HL-60 (cell line): ENCODE measurements around the gene TTC33.

ENCODE experiments used
- DNase-seq, 2 experiments: peaks; one replicate each; pipeline ENCODE4 v3.0.0-alpha.2; 2010 to 2020; ENCODE audit warnings: low read depth in 1 of 2, low spot score in 1 of 2
- H3K27ac ChIP-seq: fragments of 250-450 bp; sonication (Bioruptor Pico); replicated peaks from 2 replicates; pipeline ENCODE4 v1.5.1; 2020; ENCODE audit warnings: mild to moderate bottlenecking, moderate library complexity
- H3K27me3 ChIP-seq: fragments of 250-450 bp; sonication (Bioruptor Pico); 2 replicates; pipeline ENCODE4 v1.5.1; 2021; ENCODE audit warnings: mild to moderate bottlenecking, moderate library complexity; ENCODE audit not compliant: insufficient read depth, poor library complexity, severe bottlenecking
- H3K4me3 ChIP-seq: replicated peaks from 2 replicates; pipeline ENCODE4 v1.5.1; 2011; ENCODE audit warnings: mild to moderate bottlenecking, control low read depth, low read length; ENCODE audit not compliant: insufficient read depth
- CTCF ChIP-seq: IDR thresholded peaks from one replicate; pipeline ENCODE4 v1.5.1; 2011; ENCODE audit warnings: low read length, control low read depth, inconsistent platforms; ENCODE audit not compliant: insufficient read depth
- GABPA ChIP-seq: IDR thresholded peaks from 2 replicates; pipeline ENCODE4 v1.6.1; 2012; ENCODE audit warnings: low read depth
- POLR2AphosphoS5 ChIP-seq: IDR thresholded peaks from 2 replicates; pipeline ENCODE4 v1.6.1; 2012; ENCODE audit warnings: low read depth
- REST ChIP-seq: IDR thresholded peaks from 2 replicates; pipeline ENCODE4 v1.6.1; 2012; ENCODE audit warnings: low read depth; ENCODE audit not compliant: insufficient replicate concordance
- SPI1 ChIP-seq: IDR thresholded peaks from 2 replicates; pipeline ENCODE4 v1.6.1; 2012; ENCODE audit warnings: low read depth, mild to moderate bottlenecking, borderline replicate concordance

Gene TTC33

GRCh38 chr5:40559306-40559705 lies 196.5 kb downstream of the TTC33 start:
- Histone ChIP-seq H3K4me3 (no peak overlapping the region), H3K27ac (no peak overlapping the region), H3K27me3 (no peaks in the 10 kb centered on the region)
- DNase-seq: no peak
- no peak for TF ChIP-seq POLR2AphosphoS5
- no peak for TF ChIP-seq SPI1
- no peak for TF ChIP-seq GABPA
- no peak for TF ChIP-seq CTCF
- TF ChIP-seq REST: no peak

- H3K4me3 ChIP-seq: no peak overlapping the region
- DNase-seq: no peak
- TF ChIP-seq CTCF (no peak), REST (no peak), POLR2AphosphoS5 (no peak), SPI1 (no peak), GABPA (no peak)
- no peak overlapping the region for H3K27ac ChIP-seq
- H3K27me3 ChIP-seq: no peaks in the 10 kb centered on the region
Measured at GRCh38 chr5:40557501-40557900, 198.3 kb downstream of the TTC33 start.

- no peak for DNase-seq
- TF ChIP-seq REST: no peak
- no peak overlapping the region for H3K27ac ChIP-seq
- H3K4me3 ChIP-seq: no peak overlapping the region
- H3K27me3 ChIP-seq: no peaks in the 10 kb centered on the region
Measured at GRCh38 chr5:40556811-40557210, 198.9 kb downstream of the TTC33 start.

GRCh38 chr5:40555886-40556285 lies 199.9 kb downstream of the TTC33 start:
- Histone ChIP-seq H3K4me3 (no peak overlapping the region), H3K27me3 (no peaks in the 10 kb centered on the region), H3K27ac (no peak overlapping the region)
- no peak for TF ChIP-seq CTCF
- no peak for TF ChIP-seq REST
- no peak for TF ChIP-seq GABPA
- TF ChIP-seq SPI1: no peak
- TF ChIP-seq POLR2AphosphoS5: no peak
- no peak for DNase-seq
